ENCODE measurements around the gene PLCL1. TPM values are rescaled to one million over a fixed set of nuclear protein-coding genes. Genes with fewer than 3 reads are reported as not detected.

PLCL1 gene
- total and polyA plus RNA-seq, 10 of the 15 experiments (the other 5 are each of a cell fraction or from before 2014, with no cell fraction given): 0.03 to 1.5 (median 0.22) TPM

GRCh38 chr2:198144660-198145059 is 340.3 kb downstream of the PLCL1 start:
- CTCF ChIA-PET: interaction anchor here (1.1 kb wide), 1 partner anchor 10 kb away, joined by 3 read pairs; no protein-coding TSS in a partner anchor
- Histone ChIP-seq H3K27ac (ENCODE audit: control insufficient read depth, insufficient read depth) (no peak overlapping the region), H3K79me2 (ENCODE audit: control insufficient read depth, insufficient read depth, low read length) (no peaks in the 10 kb centered on the region), H3K9ac (ENCODE audit: control insufficient read depth, insufficient read depth, low read length) (no peak overlapping the region), H3K4me3 (no peak overlapping the region), H4K20me1 (ENCODE audit: control insufficient read depth, insufficient read depth) (no peaks in the 10 kb centered on the region), H3K36me3 (ENCODE audit: control insufficient read depth in 2 of 2, insufficient read depth in 2 of 2, low read length in 1 of 2) (no peaks in the 10 kb centered on the region), H3K9me3 (replicated peaks; ENCODE audit: control insufficient read depth, insufficient read depth, low read length) (no peaks in the 10 kb centered on the region), H2AFZ (ENCODE audit: control insufficient read depth, low read depth, low read length) (no peak overlapping the region), H3K4me2 (ENCODE audit: control insufficient read depth, insufficient read depth) (no peak overlapping the region), H3K27me3 (replicated peaks in 1 of 2; ENCODE audit: control insufficient read depth in 2 of 2, insufficient read depth in 2 of 2, low read length in 1 of 2) (no peaks in the 10 kb centered on the region; a peak in 1 of 4 replicates), H3K4me1 (ENCODE audit: control insufficient read depth, insufficient read depth, low read length) (no peaks in the 10 kb centered on the region)
- in situ Hi-C loops (cut with MboI): no loop called here
- RAD21 ChIA-PET (ENCODE audit: unreplicated experiment): no interaction called here
- POLR2A ChIA-PET: no interaction called here
- BruUV-seq (replicated peaks): no TSS peak
- no peak for ATAC-seq
- SMC1A ChIA-PET (ENCODE audit: uncharacterized antibody, unreplicated experiment): no interaction called here
- TF ChIP-seq MYC (IDR thresholded peaks at IDR 0.05; ENCODE audit: insufficient read depth, insufficient read length, insufficient replicate concordance, low read length, severe bottlenecking): no peak
- no peak for TF ChIP-seq E4F1 (IDR thresholded peaks at IDR 0.05; ENCODE audit: borderline replicate concordance, partially characterized antibody)
- no peak for TF ChIP-seq TCF12 (IDR thresholded peaks at IDR 0.05; ENCODE audit: low read depth, low read length)
- TF ChIP-seq EED (IDR thresholded peaks at IDR 0.05; ENCODE audit: low read depth): no peak
- TF ChIP-seq CTCF (IDR thresholded peaks at IDR 0.05 in 2 of 3, conservative IDR thresholded peaks at IDR 0.05 in 1 of 3; ENCODE audit: control insufficient read depth in 2 of 3, extremely low read depth in 1 of 3, insufficient read depth in 1 of 3, low read depth in 3 of 3, low read length in 3 of 3): no peak
- no peak for FAIRE-seq
- 0% methylated on average over 3 of the region's 3 CpGs for WGBS (ENCODE audit: insufficient coverage, insufficient replicate concordance, low lambda C conversion rate, missing lambda C conversion rate)
- intact Hi-C loops (cut with micrococcal nuclease; ENCODE audit: unreplicated experiment): loop anchor here (5.0 kb wide), 1 partner anchor 153 kb away; no protein-coding TSS in a partner anchor
- DNase-seq (ENCODE audit: low read depth, low spot score): no peak
